Prostate gland (tissue), 2 donors: ENCODE measurements around the gene CSNK1E.
"Not testable (repeated sequence)": the region's sequence is repeated elsewhere in the genome, so short reads cannot be mapped to it uniquely, and the experiment has no call there.

Experiments
- CTCF ChIP-seq, 4 experiments: fragments of 200-600 bp in 2 of 4; fragments of 450-650 bp in 2 of 4; sonication (generic) in 2 of 4; IDR thresholded peaks; 1 replicate in 3 of 4; 2 replicates in 1 of 4; pipeline ENCODE4 v1.5.1; 2016 to 2019; ENCODE audit warnings: antibody characterized with exemption in 4 of 4, mild to moderate bottlenecking in 2 of 4, moderate library complexity in 2 of 4
- POLR2AphosphoS5 ChIP-seq: sonication (generic); formaldehyde crosslinking; IDR thresholded peaks from one replicate; pipeline ENCODE4 v1.6.1; 2017; ENCODE audit warnings: antibody characterized with exemption

GRCh38 chr22:38357971-38358370, 40.7 kb upstream of the CSNK1E start:
- TF ChIP-seq CTCF (IDR thresholded peaks at IDR 0.05); POLR2AphosphoS5: not testable (repeated sequence)
